IMR-90 (cell line): ENCODE data around the gene KRTAP10-3. TPM values are rescaled to one million over a fixed set of nuclear protein-coding genes. Genes with fewer than 3 reads are reported as not detected.

Experiments used
- ATAC-seq: fragments of 200-7000 bp; cut with Tn5 transposase; 2 replicates; pipeline ENCODE4 v1.9.1; 2020; ENCODE audit warnings: low read depth, mild to moderate bottlenecking, moderate library complexity
- BruUV-seq: library from RNA; stranded (reverse); fragments of 400-500 nt; replicated peaks from 2 replicates; lab custom pipeline; 2021; lab: Mats Ljungman, UMichigan
- CTCF ChIA-PET: fragments of 300-600 bp; formaldehyde crosslinking; extraction: SDS; loops from one replicate; lab custom pipeline; 2021; ENCODE audit warnings: antibody characterized with exemption; lab: Yijun Ruan, JAX
- POLR2A ChIA-PET: fragments of 300-600 bp; sonication (Branson Sonifier 250); formaldehyde crosslinking; loops from one replicate; lab custom pipeline; 2022; ENCODE audit warnings: antibody characterized with exemption; ENCODE audit not compliant: unreplicated experiment; lab: Charles Lee
- DNase-seq: peaks from one replicate; pipeline ENCODE4 v3.0.0; 2013
- H2AFZ ChIP-seq: replicated peaks from 2 replicates; pipeline ENCODE3; 2013; ENCODE audit warnings: low read length, mild to moderate bottlenecking; ENCODE audit not compliant: poor library complexity
- H2AK5ac ChIP-seq: 2 replicates; pipeline ENCODE4 v1.6.1; 2013; ENCODE audit warnings: low read depth, low read length, inconsistent platforms
- H2AK9ac ChIP-seq: replicated peaks from 2 replicates; pipeline ENCODE3; 2013; ENCODE audit warnings: mild to moderate bottlenecking, low read depth, low read length, moderate library complexity; ENCODE audit not compliant: poor library complexity
- H2BK120ac ChIP-seq: 2 replicates; pipeline ENCODE4 v1.6.1; 2013; ENCODE audit warnings: low read depth, low read length, inconsistent platforms
- H2BK15ac ChIP-seq: 3 replicates; pipeline ENCODE4 v1.6.1; 2013; ENCODE audit warnings: low read depth, low read length, inconsistent platforms
- H2BK20ac ChIP-seq: 2 replicates; pipeline ENCODE4 v1.6.1; 2013; ENCODE audit warnings: low read depth, mild to moderate bottlenecking, inconsistent platforms, low read length, moderate library complexity
- H2BK5ac ChIP-seq: 2 replicates; pipeline ENCODE4 v1.6.1; 2013; ENCODE audit warnings: mild to moderate bottlenecking, low read depth, low read length, inconsistent platforms; ENCODE audit not compliant: poor library complexity, severe bottlenecking
- H3K14ac ChIP-seq: replicated peaks from 2 replicates; pipeline ENCODE4 v1.6.1; 2013; ENCODE audit warnings: low read depth, low read length, inconsistent platforms
- H3K18ac ChIP-seq: 2 replicates; pipeline ENCODE4 v1.6.1; 2013; ENCODE audit warnings: low read depth, low read length, control low read depth
- H3K23ac ChIP-seq: 2 replicates; pipeline ENCODE4 v1.6.1; 2013; ENCODE audit warnings: low read depth, low read length, inconsistent platforms
- H3K27ac ChIP-seq: 2 replicates; pipeline ENCODE4 v1.5.1; 2013; ENCODE audit warnings: mild to moderate bottlenecking, control low read depth, low read length; ENCODE audit not compliant: insufficient read depth
- H3K27me3 ChIP-seq: 2 replicates; pipeline ENCODE4 v1.6.1; 2013; ENCODE audit warnings: low read length; ENCODE audit not compliant: control insufficient read depth, insufficient read depth
- H3K36me3 ChIP-seq: 2 replicates; pipeline ENCODE4 v1.6.1; 2013; ENCODE audit warnings: low read length, mixed read lengths; ENCODE audit not compliant: control insufficient read depth, insufficient read depth
- H3K4ac ChIP-seq: 2 replicates; pipeline ENCODE4 v1.6.1; 2013; ENCODE audit warnings: low read depth, low read length, inconsistent platforms
- H3K4me1 ChIP-seq: 2 replicates; pipeline ENCODE4 v1.6.1; 2013; ENCODE audit warnings: low read length, mixed read lengths; ENCODE audit not compliant: control insufficient read depth, insufficient read depth
- H3K4me2 ChIP-seq: 2 replicates; pipeline ENCODE4 v1.6.1; 2013; ENCODE audit warnings: low read depth, mild to moderate bottlenecking, control low read depth, low read length, moderate library complexity
- H3K4me3 ChIP-seq: 2 replicates; pipeline ENCODE4 v1.5.1; 2013; ENCODE audit warnings: low read depth, mild to moderate bottlenecking, control low read depth, low read length, moderate library complexity; ENCODE audit not compliant: insufficient read depth
- H3K56ac ChIP-seq: 2 replicates; pipeline ENCODE4 v1.6.1; 2013; ENCODE audit warnings: low read length, inconsistent platforms; ENCODE audit not compliant: insufficient read depth; ENCODE audit errors: extremely low read depth
- H3K79me1 ChIP-seq, 2 experiments: 2 replicates each; pipeline ENCODE4 v1.6.1; 2013; ENCODE audit warnings: low read length in 2 of 2, inconsistent platforms in 1 of 2, low read depth in 1 of 2
- H3K9ac ChIP-seq: 2 replicates; pipeline ENCODE4 v1.6.1; 2013; ENCODE audit warnings: low read depth, low read length, control low read depth
- H3K9me1 ChIP-seq: 2 replicates; pipeline ENCODE4 v1.6.1; 2013; ENCODE audit warnings: low read length, inconsistent platforms; ENCODE audit not compliant: insufficient read depth
- H3K9me3 ChIP-seq: 2 replicates; pipeline ENCODE4 v1.6.1; 2013; ENCODE audit warnings: low read length; ENCODE audit not compliant: control insufficient read depth, insufficient read depth
- H4K20me1 ChIP-seq: 2 replicates; pipeline ENCODE4 v1.6.1; 2013; ENCODE audit warnings: low read length, inconsistent platforms; ENCODE audit not compliant: insufficient read depth
- H4K5ac ChIP-seq: 2 replicates; pipeline ENCODE4 v1.6.1; 2013; ENCODE audit warnings: mild to moderate bottlenecking, low read depth, low read length, control low read depth
- H4K8ac ChIP-seq, 2 experiments: 2 replicates each; pipeline ENCODE4 v1.6.1; 2013; ENCODE audit warnings: low read depth in 2 of 2, low read length in 2 of 2, control low read depth in 1 of 2, inconsistent platforms in 1 of 2
- H4K91ac ChIP-seq: 2 replicates; pipeline ENCODE4 v1.6.1; 2013; ENCODE audit warnings: low read depth, low read length, inconsistent platforms; ENCODE audit not compliant: insufficient read depth
- CTCF ChIP-seq: conservative IDR thresholded peaks from 2 replicates; pipeline ENCODE4 v1.5.1; 2012; ENCODE audit warnings: mild to moderate bottlenecking, low read depth, low read length, improper control_type of control experiment
- FOS ChIP-seq: fragments of 150-350 bp; IDR thresholded peaks from 2 replicates; pipeline ENCODE4 v1.6.1; 2016; ENCODE audit warnings: low read depth, low read length
- MAFK ChIP-seq: IDR thresholded peaks from 2 replicates; pipeline ENCODE4 v1.6.1; 2012; ENCODE audit warnings: low read depth, low read length, improper control_type of control experiment
- MAZ ChIP-seq: IDR thresholded peaks from 2 replicates; pipeline ENCODE4 v1.6.1; 2012; ENCODE audit warnings: low read depth, mild to moderate bottlenecking, low read length, improper control_type of control experiment, moderate library complexity, borderline replicate concordance
- MXI1 ChIP-seq: IDR thresholded peaks from 2 replicates; pipeline ENCODE4 v1.6.1; 2012; ENCODE audit warnings: low read depth, mild to moderate bottlenecking, low read length, moderate library complexity, borderline replicate concordance
- NFE2L2 ChIP-seq: fragments of 150-350 bp; IDR thresholded peaks from 2 replicates; pipeline ENCODE4 v1.6.1; 2016; ENCODE audit warnings: low read depth, mild to moderate bottlenecking, low read length
- POLR2A ChIP-seq: IDR thresholded peaks from 2 replicates; pipeline ENCODE4 v1.6.1; 2012; ENCODE audit warnings: mild to moderate bottlenecking, low read depth, low read length
- RAD21 ChIP-seq: IDR thresholded peaks from 2 replicates; pipeline ENCODE4 v1.6.1; 2012; ENCODE audit warnings: low read length, improper control_type of control experiment
- RCOR1 ChIP-seq: IDR thresholded peaks from 2 replicates; pipeline ENCODE4 v1.6.1; 2012; ENCODE audit warnings: mild to moderate bottlenecking, low read length, improper control_type of control experiment; ENCODE audit not compliant: insufficient replicate concordance
- RFX5 ChIP-seq: IDR thresholded peaks from 2 replicates; pipeline ENCODE4 v1.8.0; 2012; ENCODE audit warnings: low read depth, mild to moderate bottlenecking, low read length, moderate library complexity
- SMC3 ChIP-seq: fragments of 150-350 bp; IDR thresholded peaks from 2 replicates; pipeline ENCODE4 v1.6.1; 2016; ENCODE audit warnings: low read depth, mild to moderate bottlenecking, antibody characterized with exemption, low read length, moderate library complexity
- WGBS, 2 experiments: methylation state at CpG; one replicate each; pipeline versions ENCODE4 v1.1.5 to v1.1.7; 2013; ENCODE audit warnings: missing lambda C conversion rate in 2 of 2; ENCODE audit not compliant: insufficient read length in 1 of 2; ENCODE audit errors: extremely low coverage in 2 of 2; 5-methylcytosine and 5-hydroxymethylcytosine counted together
- dilution Hi-C: fragments of 300-500 bp; cut with HindIII; formaldehyde crosslinking; loops from one replicate; pipeline ENCODE4 v1.14.3; 2018; ENCODE audit warnings: low sequenced_read_pairs; ENCODE audit not compliant: unreplicated experiment
- in situ Hi-C: fragments of 300-500 bp; cut with MboI; formaldehyde crosslinking; loops from 3 replicates; pipeline ENCODE4 v1.14.3; 2019; ENCODE audit warnings: low sequenced_read_pairs, inconsistent platforms, mixed read lengths
- intact Hi-C: fragments of 100-400 bp; cut with micrococcal nuclease; formaldehyde crosslinking; loops from 2 replicates; pipeline ENCODE4 v1.10.0; 2022
- polyA plus RNA-seq, 3 experiments: library from polyadenylated mRNA; depleted of rRNA; stranded (reverse); fragments of >200 nt; gene quantifications; 2 replicates each; pipeline ENCODE4 v1.2.3, GENCODE V29; 2012; ENCODE audit warnings: low replicate concordance in 1 of 3
- total RNA-seq: library from RNA; depleted of rRNA; stranded (reverse); fragments of >200 nt; gene quantifications from 2 replicates; pipeline ENCODE4 v1.2.3, GENCODE V29; 2012

Gene KRTAP10-3
- total and polyA plus RNA-seq, 2 of the 4 experiments (the other 2 are of a cell fraction): not detected

DNA sequence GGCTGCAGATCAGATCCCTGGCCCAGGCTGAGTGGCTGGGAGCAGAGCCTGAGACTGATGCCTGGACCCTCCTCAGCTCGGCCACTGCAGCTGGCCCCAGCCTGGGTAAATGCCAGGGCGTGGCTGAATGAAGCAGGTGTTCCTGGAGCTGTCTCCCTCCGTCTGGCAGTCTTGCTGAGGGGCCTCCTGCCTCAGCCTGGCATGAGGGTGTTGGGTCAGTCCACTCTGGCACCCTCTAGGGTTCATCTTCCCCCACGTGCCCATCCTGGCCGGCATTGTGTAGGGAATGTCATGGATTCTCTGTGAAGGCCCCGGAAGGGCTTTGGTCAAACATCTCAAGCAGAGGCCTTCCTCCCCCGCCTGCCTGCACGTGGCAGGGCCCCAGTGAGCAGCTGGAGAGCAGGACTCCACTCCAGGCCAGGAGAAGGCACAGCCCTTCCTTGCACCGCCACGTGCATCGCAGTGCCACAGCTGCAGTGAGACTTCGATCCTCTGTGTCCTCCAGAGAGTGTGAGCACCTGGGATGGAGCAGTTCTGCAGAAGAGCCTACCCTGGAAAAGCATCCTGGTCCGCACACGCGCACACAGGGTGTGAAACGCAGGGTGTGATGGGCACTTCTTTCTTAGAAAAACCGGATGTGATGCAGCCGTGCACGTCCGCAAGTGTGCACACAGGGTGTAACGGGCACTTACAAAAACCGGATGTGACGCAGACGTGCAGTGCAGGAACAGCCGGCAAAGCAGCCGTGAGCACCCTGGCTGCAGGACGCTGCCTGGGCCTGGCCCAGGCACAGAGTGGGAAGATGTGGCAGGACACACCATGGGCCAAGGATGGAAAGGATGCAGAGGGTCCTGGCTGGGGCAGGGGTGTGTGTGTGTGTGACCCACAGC, 10.3 kb upstream of the KRTAP10-3 start (continued):
- no peak for TF ChIP-seq CTCF

DNA sequence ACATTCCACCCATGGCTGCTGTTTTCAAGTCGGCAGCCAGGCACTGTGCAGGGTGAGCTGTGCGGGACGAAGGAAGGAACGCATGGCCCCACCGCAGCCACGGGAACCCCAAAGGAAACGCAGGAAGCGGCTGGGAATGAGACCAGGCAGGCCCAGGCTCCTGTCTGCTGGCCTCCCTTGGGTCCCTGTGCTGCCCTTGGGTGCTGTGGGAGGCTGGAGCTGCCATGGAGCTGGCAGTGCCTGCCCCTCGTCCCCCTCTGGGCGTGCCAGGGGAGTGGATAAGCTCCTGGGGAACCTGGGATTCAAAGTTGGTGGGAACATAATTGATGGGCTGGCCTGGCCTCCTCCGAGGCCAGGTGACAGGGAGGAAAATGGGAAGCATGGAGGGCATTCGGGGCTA, 9.7 kb upstream of the KRTAP10-3 start:
- Histone ChIP-seq H3K9ac (no peak overlapping the region), H2BK15ac (no peak overlapping the region), H4K91ac (no peak overlapping the region), H4K20me1 (no peaks in the 10 kb centered on the region), H3K27ac (no peak overlapping the region), H4K5ac (no peak overlapping the region), H2BK5ac (no peak overlapping the region), H3K4me2 (no peak overlapping the region), H2AK9ac (no peak overlapping the region), H3K9me1 (no peaks in the 10 kb centered on the region), H3K4me3 (no peak overlapping the region), H4K8ac (no peak overlapping the region), H3K36me3 (no peaks in the 10 kb centered on the region), H2AFZ (no peak overlapping the region), H3K79me1 (no peaks in the 10 kb centered on the region), H3K27me3 (peaks cover 2% of the 10 kb centered on the region; the same call in 1 of the 2 replicates), H3K56ac (no peak overlapping the region), H2AK5ac (no peak overlapping the region), H3K14ac (no peak overlapping the region), H2BK20ac (no peak overlapping the region), H3K18ac (no peak overlapping the region), H2BK120ac (no peak overlapping the region), H3K4ac (no peak overlapping the region), H3K23ac (no peak overlapping the region), H3K9me3 (peaks cover 4% of the 10 kb centered on the region), H3K4me1 (no peaks in the 10 kb centered on the region)
- no TSS peak for BruUV-seq
- intact Hi-C loops: no loop called here
- in situ Hi-C loops: no loop called here
- DNase-seq (no peak), ATAC-seq (no peak)
- dilution Hi-C loops: no loop called here
- 38% methylated on average over 3 of the region's 12 CpGs; no CpG with 5 or more reads in 1 of the 2 experiments for WGBS, 2 experiments
- POLR2A ChIA-PET: no interaction called here
- CTCF ChIA-PET: interaction anchor here (0.6 kb wide), 1 partner anchor 31 kb away, joined by 3 read pairs; no protein-coding TSS in a partner anchor
- TF ChIP-seq FOS (no peak), RCOR1 (no peak), RFX5 (no peak), NFE2L2 (no peak), POLR2A (no peak), CTCF (no peak), RAD21 (no peak), MAZ (no peak), SMC3 (no peak), MXI1 (no peak), MAFK (no peak)
